ENCODE results near the gene NCKAP5. TPM values are rescaled to one million over a fixed set of nuclear protein-coding genes. Genes with fewer than 3 reads are reported as not detected.

NCKAP5 gene
- total and polyA plus RNA-seq, 7 experiments from 2014 or later, result 0.12 TPM; not detected in 6

DNA sequence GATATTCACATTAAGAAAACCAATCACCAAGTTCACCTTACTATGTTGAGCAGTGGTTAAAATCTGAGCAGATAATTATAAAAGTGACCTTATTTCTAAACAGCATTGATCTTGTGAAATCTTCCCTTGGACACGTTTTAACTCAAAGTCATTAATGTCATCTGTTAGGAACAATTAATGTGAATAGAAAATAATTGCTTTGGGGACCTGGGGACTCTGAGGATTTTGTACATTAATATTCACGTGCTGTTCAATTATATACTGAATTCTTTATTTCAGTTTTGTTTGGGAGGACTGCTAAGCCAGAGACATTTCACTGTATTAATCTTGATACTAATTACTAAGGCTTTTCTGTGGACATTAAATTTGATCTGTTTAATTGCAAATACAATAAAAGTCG is 771.2 kb downstream of the NCKAP5 start:
- ATAC-seq (no peak), DNase-seq (no peak)
- Histone ChIP-seq H3K4me3 (ENCODE audit: low read length) (no peak overlapping the region), H3K27ac (ENCODE audit: low read depth, low read length) (no peak overlapping the region), H3K36me3 (ENCODE audit: control insufficient read depth in 2 of 3, insufficient read depth in 3 of 3, low read length in 3 of 3) (no peaks in the 10 kb centered on the region), H3K27me3 (ENCODE audit: control insufficient read depth in 2 of 2, insufficient read depth in 2 of 2, low read length in 2 of 2) (no peaks in the 10 kb centered on the region), H3K4me1 (ENCODE audit: control insufficient read depth in 2 of 2, insufficient read depth in 2 of 2, low read length in 2 of 2) (no peaks in the 10 kb centered on the region), H3K9me3 (ENCODE audit: control insufficient read depth in 2 of 3, low read length in 3 of 3) (no peaks in the 10 kb centered on the region)
- Mint-ChIP-seq H3K4me3 (no peak overlapping the region), H3K4me1 (no peaks in the 10 kb centered on the region), H3K9me3 (peaks cover 0 to 7% (median 0%) of the 10 kb centered on the region in 11 donors), H3K27me3 (peaks cover 0 to 8% (median 0%) of the 10 kb centered on the region in 5 donors), H3K27ac (no peak overlapping the region), H3K36me3 (no peaks in the 10 kb centered on the region)
- CTCF ChIA-PET, result no interaction called here
- POLR2A ChIA-PET, result no interaction called here
- intact Hi-C loops (cut with micrococcal nuclease), result no loop called here

DNA sequence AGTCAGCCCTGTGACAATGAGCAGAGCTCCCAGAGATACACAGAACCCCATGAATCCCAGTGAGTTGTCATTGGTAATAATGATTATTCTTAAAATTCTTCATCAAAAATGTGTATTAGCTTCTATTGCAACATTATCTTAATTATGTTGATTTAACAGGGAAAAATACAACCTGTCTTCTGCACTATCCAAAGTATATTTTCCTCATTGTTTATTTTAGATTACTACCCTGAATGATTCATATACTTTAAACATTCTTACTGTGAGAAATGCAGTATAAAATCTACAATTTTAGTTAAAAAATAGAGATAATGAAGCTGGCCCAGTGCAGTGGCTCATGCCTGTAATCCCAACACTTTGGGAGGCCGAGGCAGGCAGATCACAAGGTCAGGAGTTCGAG is 773.0 kb downstream of the NCKAP5 start:
- H3K4me1 Mint-ChIP-seq, result no peaks in the 10 kb centered on the region
- ATAC-seq, result no peak
- H3K36me3 Mint-ChIP-seq, result no peaks in the 10 kb centered on the region
- peaks cover 0 to 8% (median 0%) of the 10 kb centered on the region in 5 donors for H3K27me3 Mint-ChIP-seq
- Histone ChIP-seq H3K4me1 (ENCODE audit: control insufficient read depth in 2 of 2, insufficient read depth in 2 of 2, low read length in 2 of 2) (no peaks in the 10 kb centered on the region), H3K4me3 (ENCODE audit: low read length) (no peak overlapping the region), H3K27ac (ENCODE audit: low read depth, low read length) (no peak overlapping the region), H3K9me3 (ENCODE audit: control insufficient read depth in 2 of 3, low read length in 3 of 3) (no peaks in the 10 kb centered on the region), H3K27me3 (ENCODE audit: control insufficient read depth in 2 of 2, insufficient read depth in 2 of 2, low read length in 2 of 2) (no peaks in the 10 kb centered on the region), H3K36me3 (ENCODE audit: control insufficient read depth in 2 of 3, insufficient read depth in 3 of 3, low read length in 3 of 3) (no peaks in the 10 kb centered on the region)
- CTCF ChIA-PET, result no interaction called here
- DNase-seq, result no peak
- H3K4me3 Mint-ChIP-seq, result no peak overlapping the region
- POLR2A ChIA-PET, result no interaction called here
- peaks cover 0 to 1% (median 0%) of the 10 kb centered on the region in 11 donors for H3K9me3 Mint-ChIP-seq
- no peak overlapping the region for H3K27ac Mint-ChIP-seq
- intact Hi-C loops (cut with micrococcal nuclease), result no loop called here

- intact Hi-C loops (cut with micrococcal nuclease), result no loop called here
- Histone ChIP-seq H3K27ac (ENCODE audit: low read depth, low read length) (no peak overlapping the region), H3K27me3 (ENCODE audit: control insufficient read depth in 2 of 2, insufficient read depth in 2 of 2, low read length in 2 of 2) (no peaks in the 10 kb centered on the region), H3K9me3 (ENCODE audit: control insufficient read depth in 2 of 3, low read length in 3 of 3) (no peaks in the 10 kb centered on the region), H3K36me3 (ENCODE audit: control insufficient read depth in 2 of 3, insufficient read depth in 3 of 3, low read length in 3 of 3) (no peaks in the 10 kb centered on the region), H3K4me1 (ENCODE audit: control insufficient read depth in 2 of 2, insufficient read depth in 2 of 2, low read length in 2 of 2) (no peaks in the 10 kb centered on the region), H3K4me3 (ENCODE audit: low read length) (no peak overlapping the region)
- DNase-seq (no peak), ATAC-seq (no peak)
- no peaks in the 10 kb centered on the region for H3K36me3 Mint-ChIP-seq
- CTCF ChIA-PET, result no interaction called here
- no peak overlapping the region for H3K4me3 Mint-ChIP-seq
- POLR2A ChIA-PET, result no interaction called here
- H3K27ac Mint-ChIP-seq, result no peak overlapping the region
- H3K4me1 Mint-ChIP-seq, result no peaks in the 10 kb centered on the region
- peaks cover 0 to 1% (median 0%) of the 10 kb centered on the region in 11 donors for H3K9me3 Mint-ChIP-seq
- peaks cover 0 to 8% (median 0%) of the 10 kb centered on the region in 5 donors for H3K27me3 Mint-ChIP-seq
Measured at GRCh38 chr2:132793532-132793931, 774.7 kb downstream of the NCKAP5 start.

DNA sequence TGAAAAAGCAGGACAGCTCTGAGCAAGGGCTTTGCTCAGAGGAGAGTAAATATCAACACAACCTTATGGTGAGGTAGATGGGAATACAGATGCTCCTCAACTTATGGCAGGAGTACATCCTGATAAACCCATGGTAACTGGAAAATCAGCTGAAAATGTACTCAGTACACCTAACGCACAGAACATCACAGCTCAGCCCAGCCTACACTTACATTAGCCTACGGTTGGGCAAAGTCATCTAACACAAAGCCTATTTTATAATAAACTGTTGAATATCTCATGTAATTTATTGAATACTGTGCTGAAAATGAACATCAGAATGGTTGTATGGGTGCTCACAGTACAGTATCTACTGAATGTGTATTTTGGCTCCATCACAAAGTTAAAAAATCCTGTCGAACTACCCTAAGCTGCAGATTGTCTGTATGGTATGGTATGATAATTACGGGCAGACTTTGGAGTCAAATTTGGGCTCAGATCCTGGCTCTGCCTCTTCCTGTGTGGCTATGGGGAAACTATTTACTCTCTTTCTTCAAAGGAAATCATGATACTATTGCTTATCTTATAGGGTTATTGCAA is 778.0 kb downstream of the NCKAP5 start:
- Mint-ChIP-seq H3K36me3 (no peaks in the 10 kb centered on the region), H3K4me1 (no peaks in the 10 kb centered on the region), H3K27me3 (peaks cover 0 to 5% (median 0%) of the 10 kb centered on the region in 5 donors), H3K9me3 (peaks cover 0 to 1% (median 0%) of the 10 kb centered on the region in 11 donors), H3K27ac (no peak overlapping the region), H3K4me3 (no peak overlapping the region)
- CTCF ChIA-PET, result no interaction called here
- H3K27ac ChIP-seq (ENCODE audit: low read depth, low read length), result no peak overlapping the region
- no peaks in the 10 kb centered on the region for H3K36me3 ChIP-seq (ENCODE audit: control insufficient read depth in 2 of 3, insufficient read depth in 3 of 3, low read length in 3 of 3)
- POLR2A ChIA-PET, result no interaction called here
- H3K4me1 ChIP-seq (ENCODE audit: control insufficient read depth in 2 of 2, insufficient read depth in 2 of 2, low read length in 2 of 2), result no peaks in the 10 kb centered on the region
- no peaks in the 10 kb centered on the region for H3K27me3 ChIP-seq (ENCODE audit: control insufficient read depth in 2 of 2, insufficient read depth in 2 of 2, low read length in 2 of 2)
- H3K9me3 ChIP-seq (ENCODE audit: control insufficient read depth in 2 of 3, low read length in 3 of 3), result no peaks in the 10 kb centered on the region
- intact Hi-C loops (cut with micrococcal nuclease), result no loop called here
- H3K4me3 ChIP-seq (ENCODE audit: low read length), result no peak overlapping the region
- ATAC-seq (no peak), DNase-seq (no peak)

DNA sequence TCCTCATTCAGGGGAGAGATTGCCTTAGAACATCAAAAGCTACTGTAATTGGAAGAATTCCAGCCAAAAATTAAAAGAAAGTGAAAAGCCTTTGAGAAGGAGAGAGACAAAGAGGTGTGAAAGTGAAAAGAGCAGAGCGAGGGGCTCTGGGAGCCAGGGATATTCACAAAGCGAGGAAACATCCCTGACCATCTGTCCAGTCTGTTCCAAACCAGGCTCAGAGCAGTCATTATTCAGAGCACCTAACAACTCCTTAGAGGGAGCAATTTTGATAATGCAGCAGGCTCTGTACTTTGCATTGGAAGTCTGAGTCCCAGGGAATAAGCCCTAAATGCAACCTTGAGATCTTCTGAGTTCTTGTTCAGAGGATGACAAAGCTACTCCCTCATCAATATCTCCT is 779.2 kb downstream of the NCKAP5 start:
- no peak for DNase-seq
- Mint-ChIP-seq H3K27ac (no peak overlapping the region), H3K27me3 (peaks cover 0 to 5% (median 0%) of the 10 kb centered on the region in 5 donors), H3K36me3 (no peaks in the 10 kb centered on the region), H3K9me3 (peaks cover 0 to 4% (median 0%) of the 10 kb centered on the region in 11 donors), H3K4me3 (no peak overlapping the region), H3K4me1 (no peaks in the 10 kb centered on the region)
- Histone ChIP-seq H3K36me3 (ENCODE audit: control insufficient read depth in 2 of 3, insufficient read depth in 3 of 3, low read length in 3 of 3) (no peaks in the 10 kb centered on the region), H3K27ac (ENCODE audit: low read depth, low read length) (no peak overlapping the region), H3K4me3 (ENCODE audit: low read length) (no peak overlapping the region), H3K27me3 (ENCODE audit: control insufficient read depth in 2 of 2, insufficient read depth in 2 of 2, low read length in 2 of 2) (no peaks in the 10 kb centered on the region), H3K4me1 (ENCODE audit: control insufficient read depth in 2 of 2, insufficient read depth in 2 of 2, low read length in 2 of 2) (no peaks in the 10 kb centered on the region), H3K9me3 (ENCODE audit: control insufficient read depth in 2 of 3, low read length in 3 of 3) (no peaks in the 10 kb centered on the region)
- intact Hi-C loops (cut with micrococcal nuclease), result no loop called here
- POLR2A ChIA-PET, result no interaction called here
- CTCF ChIA-PET, result no interaction called here
- no peak for ATAC-seq

DNA sequence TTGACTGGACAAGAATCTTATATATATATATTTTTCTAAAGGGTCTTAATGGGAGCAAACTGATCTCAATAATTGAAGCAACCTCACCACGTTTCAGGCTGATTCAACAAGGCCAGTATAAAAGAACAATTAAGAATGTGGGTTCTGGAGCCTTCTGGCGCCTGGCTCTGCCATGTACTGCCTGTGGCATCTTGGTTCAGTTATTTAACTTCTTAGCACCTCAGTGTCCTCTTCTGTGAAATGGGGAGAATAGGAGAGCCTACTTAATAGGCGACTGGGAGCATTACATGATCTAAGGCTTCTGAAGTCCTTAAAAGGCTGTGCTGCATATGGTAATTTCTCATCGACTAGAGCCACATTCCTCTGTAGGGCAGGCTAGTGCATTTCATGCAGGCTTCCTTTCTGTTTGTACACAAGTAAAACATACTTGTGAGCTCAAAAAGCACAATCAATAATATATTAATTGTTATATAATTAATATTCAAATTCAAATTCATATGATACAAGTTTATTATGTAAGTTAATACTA is 779.9 kb downstream of the NCKAP5 start:
- H3K27me3 ChIP-seq (ENCODE audit: control insufficient read depth in 2 of 2, insufficient read depth in 2 of 2, low read length in 2 of 2), result no peaks in the 10 kb centered on the region
- intact Hi-C loops (cut with micrococcal nuclease), result no loop called here
- Mint-ChIP-seq H3K27me3 (peaks cover 0 to 5% (median 0%) of the 10 kb centered on the region in 5 donors), H3K36me3 (no peaks in the 10 kb centered on the region), H3K27ac (no peak overlapping the region), H3K9me3 (peaks cover 0 to 7% (median 0%) of the 10 kb centered on the region in 11 donors), H3K4me1 (no peaks in the 10 kb centered on the region), H3K4me3 (no peak overlapping the region)
- CTCF ChIA-PET, result no interaction called here
- ATAC-seq (no peak), DNase-seq (no peak)
- no peaks in the 10 kb centered on the region for H3K4me1 ChIP-seq (ENCODE audit: control insufficient read depth in 2 of 2, insufficient read depth in 2 of 2, low read length in 2 of 2)
- no peaks in the 10 kb centered on the region for H3K9me3 ChIP-seq (ENCODE audit: control insufficient read depth in 2 of 3, low read length in 3 of 3)
- no peaks in the 10 kb centered on the region for H3K36me3 ChIP-seq (ENCODE audit: control insufficient read depth in 2 of 3, insufficient read depth in 3 of 3, low read length in 3 of 3)
- H3K27ac ChIP-seq (ENCODE audit: low read depth, low read length), result no peak overlapping the region
- H3K4me3 ChIP-seq (ENCODE audit: low read length), result no peak overlapping the region
- POLR2A ChIA-PET, result no interaction called here

DNA sequence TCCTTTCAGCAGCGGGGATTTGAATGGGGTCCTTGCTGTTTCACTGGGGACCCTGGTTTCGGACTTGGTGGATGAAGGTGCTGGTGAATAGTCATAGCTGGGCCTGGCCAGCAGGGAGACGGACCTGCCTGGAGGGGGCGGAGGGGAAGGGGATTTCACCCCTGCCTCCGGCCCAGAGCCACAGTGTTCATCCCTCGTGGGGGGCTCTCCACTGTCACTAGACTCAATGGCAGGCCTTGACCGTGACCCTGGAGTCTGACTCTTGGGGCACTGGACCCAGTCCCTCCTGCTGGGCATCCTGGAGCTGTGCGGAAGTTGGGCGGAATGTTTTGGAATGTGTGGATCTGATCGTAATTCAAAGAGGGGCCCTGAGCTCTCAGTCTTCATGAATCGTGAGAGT is 784.4 kb downstream of the NCKAP5 start:
- Histone ChIP-seq H3K27ac (ENCODE audit: low read depth, low read length) (no peak overlapping the region), H3K4me1 (ENCODE audit: control insufficient read depth in 2 of 2, insufficient read depth in 2 of 2, low read length in 2 of 2) (no peaks in the 10 kb centered on the region), H3K9me3 (ENCODE audit: control insufficient read depth in 2 of 3, low read length in 3 of 3) (no peaks in the 10 kb centered on the region), H3K36me3 (ENCODE audit: control insufficient read depth in 2 of 3, insufficient read depth in 3 of 3, low read length in 3 of 3) (no peaks in the 10 kb centered on the region), H3K27me3 (ENCODE audit: control insufficient read depth in 2 of 2, insufficient read depth in 2 of 2, low read length in 2 of 2) (no peaks in the 10 kb centered on the region), H3K4me3 (ENCODE audit: low read length) (no peak overlapping the region)
- ChIA-PET CTCF (no interaction called here), POLR2A (no interaction called here)
- Mint-ChIP-seq H3K27ac (no peak overlapping the region), H3K36me3 (no peaks in the 10 kb centered on the region), H3K4me3 (no peak overlapping the region), H3K9me3 (peaks cover 0 to 10% (median 0%) of the 10 kb centered on the region in 11 donors), H3K4me1 (no peaks in the 10 kb centered on the region), H3K27me3 (peaks cover 0 to 5% (median 0%) of the 10 kb centered on the region in 5 donors)
- no peak for DNase-seq
- intact Hi-C loops (cut with micrococcal nuclease), result no loop called here
- ATAC-seq, result no peak

Data from naive thymus-derived CD4-positive, alpha-beta T cell (primary cell).